CD4-positive, alpha-beta T cell treated with Interleukin-15 for 4 hours (primary cell): ENCODE data around the gene XXYLT1.
"Not testable (repeated sequence)": the region's sequence is repeated elsewhere in the genome, so short reads cannot be mapped to it uniquely, and the experiment has no call there.

Experiments used
- DNase-seq: peaks from one replicate; pipeline ENCODE4 v3.0.0-alpha.2; 2020; ENCODE audit warnings: low spot score

Gene XXYLT1

GRCh38 chr3:195226900-195227447, 44.0 kb downstream of the XXYLT1 start:
- no peak for DNase-seq

- no peak for DNase-seq
These were observed 44.5 kb downstream of the XXYLT1 start for GRCh38 chr3:195226445-195226844.

GRCh38 chr3:195224980-195225580, 45.9 kb downstream of the XXYLT1 start:
- no peak for DNase-seq

- no peak for DNase-seq
These were observed 46.6 kb downstream of the XXYLT1 start for GRCh38 chr3:195224156-195224979.

GRCh38 chr3:195221876-195222617, 48.9 kb downstream of the XXYLT1 start:
- DNase-seq: no peak

GRCh38 chr3:195221015-195221853, 49.7 kb downstream of the XXYLT1 start:
- no peak for DNase-seq

- DNase-seq: no peak
These were observed 51.4 kb downstream of the XXYLT1 start for GRCh38 chr3:195219351-195220230.

- DNase-seq: not testable (repeated sequence)
These were observed 52.6 kb downstream of the XXYLT1 start for GRCh38 chr3:195218331-195218730.

- DNase-seq: not testable (repeated sequence)
These were observed 55.4 kb downstream of the XXYLT1 start for GRCh38 chr3:195215576-195215975.

GRCh38 chr3:195214381-195214780, 56.6 kb downstream of the XXYLT1 start:
- DNase-seq: no peak

- DNase-seq: no peak
These were observed 57.2 kb downstream of the XXYLT1 start for GRCh38 chr3:195213639-195214315.

GRCh38 chr3:195212749-195213375, 58.1 kb downstream of the XXYLT1 start:
- DNase-seq: no peak

- DNase-seq: no peak
These were observed 58.8 kb downstream of the XXYLT1 start for GRCh38 chr3:195212033-195212748.

- DNase-seq: no peak
These were observed 60.5 kb downstream of the XXYLT1 start for GRCh38 chr3:195210266-195210973.

- DNase-seq: no peak
These were observed 61.1 kb downstream of the XXYLT1 start for GRCh38 chr3:195209847-195210265.

- DNase-seq: no peak
These were observed 61.7 kb downstream of the XXYLT1 start for GRCh38 chr3:195209083-195209846.

GRCh38 chr3:195208631-195209030, 62.3 kb downstream of the XXYLT1 start:
- DNase-seq: no peak
